ENCODE measurements around the gene PARN. TPM values are rescaled to one million over a fixed set of nuclear protein-coding genes. Genes with fewer than 3 reads are reported as not detected.

The PARN gene
- total and polyA plus RNA-seq, 2 experiments from 2014 or later, result 32.5 to 61.3 TPM

- Mint-ChIP-seq H3K9me3 (no peaks in the 10 kb centered on the region), H3K4me1 (peaks cover 5% of the 10 kb centered on the region; the same call in 1 of the 3 replicates), H3K27me3 (ENCODE audit: insufficient read depth, low read depth, poor library complexity) (no peaks in the 10 kb centered on the region), H3K27ac (no peak overlapping the region), H3K4me3 (no peak overlapping the region), H3K36me3 (ENCODE audit: low read depth) (peaks cover 72% of the 10 kb centered on the region)
- no peak for DNase-seq (ENCODE audit: low spot score)
- H3K79me2 ChIP-seq (replicated peaks; ENCODE audit: insufficient read depth), result no peaks in the 10 kb centered on the region
- peaks cover 28% of the 10 kb centered on the region for H3K36me3 ChIP-seq (ENCODE audit: insufficient read depth)
- no peak for TF ChIP-seq EZH2 (IDR thresholded peaks at IDR 0.05; ENCODE audit: low read depth, unreplicated experiment)
- 0 out of 2 replicates have a peak, but pooled peaks cover 10% of the 10 kb centered on the region for H4K20me1 ChIP-seq (replicated peaks; ENCODE audit: insufficient read depth)
- H3K27me3 ChIP-seq (ENCODE audit: insufficient read depth), result no peaks in the 10 kb centered on the region
- no peak overlapping the region for H3K4me3 ChIP-seq
- no peak for ATAC-seq
- H3F3A ChIP-seq (replicated peaks; ENCODE audit: low read depth), result no peaks in the 10 kb centered on the region
- H3K4me1 ChIP-seq (ENCODE audit: insufficient read depth), result no peaks in the 10 kb centered on the region; the same call in 1 of the 2 replicates
- H3K4me2 ChIP-seq, result no peak overlapping the region
- H2AFZ ChIP-seq, result no peak overlapping the region
- no peak overlapping the region for H3K27ac ChIP-seq (ENCODE audit: low read depth)
- H3K9me2 ChIP-seq (ENCODE audit: insufficient read depth), result no peaks in the 10 kb centered on the region
Observed at GRCh38 chr16:14611660-14612059, 18.4 kb downstream of the PARN start.

GRCh38 chr16:14609716-14610115, 20.3 kb downstream of the PARN start:
- ATAC-seq, result peak; percentile 35; the same call in 1 of the 3 replicates
- Histone ChIP-seq H3K4me1 (ENCODE audit: insufficient read depth) (no peaks in the 10 kb centered on the region; the same call in 1 of the 2 replicates), H3K4me3 (no peak overlapping the region), H3K79me2 (replicated peaks; ENCODE audit: insufficient read depth) (no peaks in the 10 kb centered on the region), H3K4me2 (no peak overlapping the region), H3K36me3 (ENCODE audit: insufficient read depth) (peaks cover 36% of the 10 kb centered on the region), H3F3A (replicated peaks; ENCODE audit: low read depth) (no peaks in the 10 kb centered on the region), H3K9me2 (ENCODE audit: insufficient read depth) (no peaks in the 10 kb centered on the region), H3K27ac (ENCODE audit: low read depth) (peak overlapping the region; percentile 46; the same call in 1 of the 2 replicates), H4K20me1 (replicated peaks; ENCODE audit: insufficient read depth) (0 out of 2 replicates have a peak, but pooled peaks cover 10% of the 10 kb centered on the region), H3K27me3 (ENCODE audit: insufficient read depth) (no peaks in the 10 kb centered on the region), H2AFZ (no peak overlapping the region)
- Mint-ChIP-seq H3K27me3 (ENCODE audit: insufficient read depth, low read depth, poor library complexity) (no peaks in the 10 kb centered on the region), H3K36me3 (ENCODE audit: low read depth) (peaks cover 70% of the 10 kb centered on the region), H3K4me3 (no peak overlapping the region), H3K4me1 (peaks cover 5% of the 10 kb centered on the region; the same call in 1 of the 3 replicates), H3K27ac (no peak overlapping the region), H3K9me3 (no peaks in the 10 kb centered on the region)
- DNase-seq (ENCODE audit: low spot score), result no peak
- no peak for TF ChIP-seq REST (IDR thresholded peaks at IDR 0.05; ENCODE audit: unreplicated experiment)
- TF ChIP-seq CREB1 (CRISPR knock-in tag; IDR thresholded peaks at IDR 0.05; ENCODE audit: low read depth), result no peak
- no peak for TF ChIP-seq POLR2AphosphoS5 (IDR thresholded peaks at IDR 0.05; ENCODE audit: low read depth)
- TF ChIP-seq EZH2phosphoT487 (IDR thresholded peaks at IDR 0.05; ENCODE audit: unreplicated experiment), result no peak
- no peak for TF ChIP-seq ZNF114 (CRISPR knock-in tag; IDR thresholded peaks at IDR 0.05)
- no peak for TF ChIP-seq CTCF (conservative IDR thresholded peaks at IDR 0.05; ENCODE audit: low read depth in 2 of 2)
- no peak for TF ChIP-seq NANOG (IDR thresholded peaks at IDR 0.05; ENCODE audit: borderline replicate concordance)
- TF ChIP-seq EZH2 (IDR thresholded peaks at IDR 0.05; ENCODE audit: low read depth, unreplicated experiment), result no peak
- no peak for TF ChIP-seq ZNF331 (CRISPR knock-in tag; IDR thresholded peaks at IDR 0.05; ENCODE audit: low read depth)
- no peak for TF ChIP-seq ZNF462 (CRISPR knock-in tag; IDR thresholded peaks at IDR 0.05)
- TF ChIP-seq STAT1 (IDR thresholded peaks at IDR 0.05; ENCODE audit: unreplicated experiment), result no peak

All from GM23338 (cell line).